GM12878 (cell line): ENCODE results near the gene ABL1. TPM values are rescaled to one million over a fixed set of nuclear protein-coding genes. Genes with fewer than 3 reads are reported as not detected.

ENCODE experiments used
- ASH2L ChIP-seq: fragments of 300-600, 200-600 bp; sonication (generic); IDR thresholded peaks from 2 replicates; pipeline ENCODE4 v1.6.1; 2017; ENCODE audit warnings: low read depth, mild to moderate bottlenecking, borderline replicate concordance
- CBFB ChIP-seq: IDR thresholded peaks from 2 replicates; pipeline ENCODE4 v1.6.1; 2016; ENCODE audit warnings: antibody characterized with exemption, low read depth
- CHD2 ChIP-seq: IDR thresholded peaks from 2 replicates; pipeline ENCODE4 v1.6.1; 2011; ENCODE audit warnings: low read depth, low read length, improper control_type of control experiment, borderline replicate concordance
- CUX1 ChIP-seq: IDR thresholded peaks from 2 replicates; pipeline ENCODE4 v1.6.1; 2012; ENCODE audit warnings: improper control_type of control experiment, low read depth, low read length; ENCODE audit not compliant: insufficient replicate concordance
- E2F4 ChIP-seq: IDR thresholded peaks from 2 replicates; pipeline ENCODE4 v1.6.1; 2012; ENCODE audit warnings: low read depth, low read length, improper control_type of control experiment
- E2F8 ChIP-seq: fragments of 450-650 bp; IDR thresholded peaks from 2 replicates; pipeline ENCODE4 v1.6.1; 2018; ENCODE audit warnings: mild to moderate bottlenecking, low read depth, moderate library complexity; ENCODE audit not compliant: partially characterized antibody
- EP300 ChIP-seq, 2 experiments: fragments of 150-350 bp in 1 of 2; IDR thresholded peaks; 2 replicates each; pipeline ENCODE4 v1.6.1; 2011 to 2012; ENCODE audit warnings: low read depth in 2 of 2, low read length in 2 of 2, borderline replicate concordance in 1 of 2, improper control_type of control experiment in 1 of 2, inconsistent platforms in 1 of 2; ENCODE audit not compliant: control insufficient read depth in 1 of 2
- GABPA ChIP-seq: IDR thresholded peaks from 2 replicates; pipeline ENCODE4 v1.6.1; 2014; ENCODE audit warnings: antibody characterized with exemption, low read depth, mild to moderate bottlenecking, inconsistent platforms
- IKZF2 ChIP-seq, 2 experiments: fragments of 450-650 bp; IDR thresholded peaks; 2 replicates each; pipeline ENCODE4 v1.6.1; 2017; ENCODE audit warnings: mild to moderate bottlenecking in 2 of 2, moderate library complexity in 2 of 2
- IRF3 ChIP-seq: fragments of 450-650 bp; IDR thresholded peaks from 2 replicates; pipeline ENCODE4 v1.6.1; 2014; ENCODE audit warnings: mild to moderate bottlenecking
- MEF2A ChIP-seq: IDR thresholded peaks from 2 replicates; pipeline ENCODE4 v1.6.1; 2011; ENCODE audit warnings: low read depth, mild to moderate bottlenecking, low read length, moderate library complexity; ENCODE audit not compliant: insufficient read depth
- NR2C2 ChIP-seq: IDR thresholded peaks from 2 replicates; pipeline ENCODE4 v1.6.1; 2011; ENCODE audit warnings: borderline replicate concordance, low read depth; ENCODE audit not compliant: control insufficient read depth, insufficient read length
- PAX8 ChIP-seq: fragments of 450-650 bp; IDR thresholded peaks from 2 replicates; pipeline ENCODE4 v1.6.1; 2017; ENCODE audit warnings: mild to moderate bottlenecking, moderate library complexity
- POLR2AphosphoS2 ChIP-seq: IDR thresholded peaks from 2 replicates; pipeline ENCODE4 v1.6.1; 2011; ENCODE audit warnings: low read depth, mild to moderate bottlenecking, low read length, improper control_type of control experiment, moderate library complexity
- ZBED1 ChIP-seq: IDR thresholded peaks from 2 replicates; pipeline ENCODE4 v1.6.1; 2016; ENCODE audit warnings: borderline replicate concordance
- ZNF217 ChIP-seq: fragments of 450-650 bp; IDR thresholded peaks from 2 replicates; pipeline ENCODE4 v1.6.1; 2017; ENCODE audit warnings: antibody characterized with exemption, mild to moderate bottlenecking
- ZNF274 ChIP-seq: IDR thresholded peaks from one replicate; pipeline ENCODE4 v1.8.0; 2011; ENCODE audit not compliant: insufficient read length, insufficient read depth
- polyA plus RNA-seq, 11 experiments: library from polyadenylated mRNA; depleted of rRNA in 4 of 11; unstranded in 6 of 11; stranded (reverse) in 5 of 11; fragments of >200 nt; fragmentation: Nextera tagmentation in 4 of 11; fragmentation: Illumina TruSeq in 1 of 11; extraction: Ambion mirVana in 4 of 11; extraction: Trizol in 1 of 11; gene quantifications; 1 replicate in 1 of 11; 2 replicates in 10 of 11; pipeline versions ENCODE4 v1.2.1 to v1.2.3, GENCODE V29; 2011 to 2016; ENCODE audit warnings: inconsistent platforms in 2 of 11, missing spikeins in 2 of 11, low read depth in 1 of 11
- total RNA-seq, 4 experiments: library from RNA; depleted of rRNA in 3 of 4; stranded (reverse); fragments of >200 nt in 3 of 4; fragmentation: Illumina TruSeq in 1 of 4; extraction: Trizol in 1 of 4; gene quantifications; 2 replicates each; pipeline versions ENCODE4 v1.2.1 to v1.2.3, GENCODE V29; 2013 to 2021

Gene ABL1
- total and polyA plus RNA-seq, 10 of the 15 experiments (the other 5 are each of a cell fraction or from before 2014, with no cell fraction given) = 0.79 to 51.5 (median 16.3) TPM

- TF ChIP-seq CHD2 (no peak), E2F4 (no peak), ASH2L (no peak), ZNF217 (peak; percentile 60; the same call in 1 of the 2 replicates), MEF2A (no peak), IRF3 (no peak), ZNF274 (no peak), ZBED1 (no peak), EP300 (IDR thresholded peaks at IDR 0.05; ENCODE audit: borderline replicate concordance in 1 of 2, control insufficient read depth in 1 of 2, low read depth in 2 of 2, low read length in 2 of 2) (peak in 1 of 2 experiments; percentile 50; a peak in 1 of 4 replicates), IKZF2 (IDR thresholded peaks at IDR 0.05) (peak; percentile 77 to 81), PAX8 (no peak), POLR2AphosphoS2 (no peak), GABPA (no peak), NR2C2 (no peak), CBFB (no peak), CUX1 (no peak), E2F8 (no peak)
Observed at GRCh38 chr9:130931508-130932254, 96.6 kb downstream of the ABL1 start (continued).
